CD4-positive, alpha-beta T cell treated with Interferon alpha-2 for 1 hour (primary cell): ENCODE data around the gene TTC5.

Experiments
- DNase-seq, 2 donors: peaks; one replicate each; pipeline ENCODE4 v3.0.0-alpha.2; 2020 to 2022

The TTC5 gene, protein sequence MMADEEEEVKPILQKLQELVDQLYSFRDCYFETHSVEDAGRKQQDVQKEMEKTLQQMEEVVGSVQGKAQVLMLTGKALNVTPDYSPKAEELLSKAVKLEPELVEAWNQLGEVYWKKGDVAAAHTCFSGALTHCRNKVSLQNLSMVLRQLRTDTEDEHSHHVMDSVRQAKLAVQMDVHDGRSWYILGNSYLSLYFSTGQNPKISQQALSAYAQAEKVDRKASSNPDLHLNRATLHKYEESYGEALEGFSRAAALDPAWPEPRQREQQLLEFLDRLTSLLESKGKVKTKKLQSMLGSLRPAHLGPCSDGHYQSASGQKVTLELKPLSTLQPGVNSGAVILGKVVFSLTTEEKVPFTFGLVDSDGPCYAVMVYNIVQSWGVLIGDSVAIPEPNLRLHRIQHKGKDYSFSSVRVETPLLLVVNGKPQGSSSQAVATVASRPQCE

GRCh38 chr14:20305265-20306078, at the start of gene TTC5:
Gene TTC5 (minus strand): TSS chr14:20305951. CDS start chr14:20305937, 14 bp downstream.
- DNase-seq, result peak; percentile 86 to 93

- DNase-seq, result no peak
These were observed 45.1 kb upstream of the TTC5 start for GRCh38 chr14:20350860-20351259.

DNA sequence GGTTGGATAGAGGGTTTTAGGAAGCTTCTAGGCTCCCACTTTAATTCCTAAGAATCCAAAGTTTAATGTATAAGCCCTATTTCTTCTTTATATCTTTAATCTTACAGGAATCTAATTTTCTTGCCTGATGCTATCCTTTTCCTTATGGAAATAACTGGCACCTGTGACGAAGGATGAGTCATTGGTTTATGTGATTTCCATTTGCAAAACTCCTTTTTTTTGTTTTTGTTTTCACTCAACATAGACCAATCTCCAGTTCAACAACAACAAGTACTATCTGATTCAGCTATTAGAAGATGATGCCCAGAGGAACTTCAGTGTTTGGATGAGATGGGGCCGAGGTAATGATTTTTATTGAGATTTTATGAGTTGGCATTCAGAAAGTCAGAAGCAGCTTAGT, 44.5 kb upstream of the TTC5 start:
- no peak for DNase-seq

DNA sequence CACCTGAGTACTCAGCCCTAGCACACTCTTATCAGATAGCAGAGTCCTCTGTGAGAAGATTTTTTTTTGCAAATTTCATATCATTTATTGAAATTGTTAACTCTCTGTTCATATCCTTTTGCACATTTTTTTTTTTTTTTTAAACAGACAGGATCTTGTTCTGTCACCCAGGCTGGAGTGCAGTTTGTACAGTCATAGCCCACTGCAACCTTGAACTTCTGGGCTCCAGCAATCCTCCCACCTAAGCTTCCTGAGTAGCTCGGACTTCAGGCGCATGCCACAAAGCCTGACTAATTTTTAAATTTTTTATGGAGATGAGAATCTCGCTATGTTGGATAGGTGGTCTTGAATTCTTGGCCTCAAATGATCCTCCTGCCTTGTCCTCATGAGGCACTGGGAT, 42.0 kb upstream of the TTC5 start:
- no peak for DNase-seq

- DNase-seq, result no peak
These were observed 41.0 kb upstream of the TTC5 start for GRCh38 chr14:20346713-20347112.

- no peak for DNase-seq
These were observed 39.6 kb upstream of the TTC5 start for GRCh38 chr14:20345366-20345765.

GRCh38 chr14:20343862-20344220, 38.1 kb upstream of the TTC5 start:
- DNase-seq, result no peak

DNA sequence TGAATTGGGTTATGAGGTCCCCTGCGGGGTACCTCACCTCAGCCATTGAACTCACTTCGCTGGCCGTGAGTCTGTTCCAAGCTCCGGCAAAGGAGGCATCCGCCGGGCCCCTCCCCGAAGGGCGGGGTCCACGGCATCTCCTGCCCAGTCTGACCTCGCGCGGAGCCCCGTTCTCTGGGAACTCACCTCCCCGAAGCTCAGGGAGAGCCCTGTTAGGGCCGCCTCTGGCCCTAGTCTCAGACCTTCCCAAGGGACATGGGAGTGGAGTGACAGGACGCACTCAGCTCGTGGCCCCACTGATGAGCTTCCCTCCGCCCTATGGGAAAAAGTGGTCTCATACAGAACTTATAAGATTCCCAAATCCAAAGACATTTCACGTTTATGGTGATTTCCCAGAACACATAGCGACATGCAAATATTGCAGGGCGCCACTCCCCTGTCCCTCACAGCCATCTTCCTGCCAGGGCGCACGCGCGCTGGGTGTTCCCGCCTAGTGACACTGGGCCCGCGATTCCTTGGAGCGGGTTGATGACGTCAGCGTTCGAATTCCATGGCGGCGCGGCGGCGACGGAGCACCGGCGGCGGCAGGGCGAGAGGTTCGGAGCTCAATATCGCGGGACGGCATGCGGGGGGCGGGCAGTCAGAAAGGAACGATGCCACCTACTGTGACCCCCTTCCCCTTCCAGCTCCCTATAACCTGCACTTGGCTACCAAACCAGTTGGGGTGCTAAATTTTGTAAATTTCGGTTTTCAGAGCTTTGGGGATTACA, 37.5 kb upstream of the TTC5 start, which contains the start of gene PARP2:
TSS of gene PARP2 (plus strand) at position 544 of the 770 bp plus-strand sequence. CDS start at position 551, 7 bp downstream.
- DNase-seq, result peak; percentile 94 to 97

GRCh38 chr14:20341646-20342045, 35.9 kb upstream of the TTC5 start:
- DNase-seq, result no peak

DNA sequence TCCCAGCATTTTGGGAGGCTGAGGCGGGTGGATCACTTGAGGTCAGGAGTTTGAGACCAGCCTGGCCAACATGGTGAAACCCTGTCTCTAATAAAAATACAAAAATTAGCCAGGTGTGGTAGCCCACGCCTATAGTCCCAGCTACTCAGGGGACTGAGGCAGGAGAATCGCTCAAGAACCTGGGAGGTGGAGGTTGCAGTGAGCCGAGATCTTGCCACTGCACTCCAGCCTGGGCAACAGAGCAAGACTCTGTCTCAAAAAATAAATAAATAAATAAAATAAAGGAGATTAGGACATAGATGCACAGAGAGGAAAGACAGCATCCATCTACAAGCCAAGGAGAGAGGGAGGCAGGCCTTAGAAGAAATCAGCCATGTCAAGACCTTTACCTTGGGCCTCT, 35.3 kb upstream of the TTC5 start:
- DNase-seq, result peak in 1 of 2 donors; percentile 22

- no peak for DNase-seq
These were observed 28.3 kb upstream of the TTC5 start for GRCh38 chr14:20334017-20334416.

DNA sequence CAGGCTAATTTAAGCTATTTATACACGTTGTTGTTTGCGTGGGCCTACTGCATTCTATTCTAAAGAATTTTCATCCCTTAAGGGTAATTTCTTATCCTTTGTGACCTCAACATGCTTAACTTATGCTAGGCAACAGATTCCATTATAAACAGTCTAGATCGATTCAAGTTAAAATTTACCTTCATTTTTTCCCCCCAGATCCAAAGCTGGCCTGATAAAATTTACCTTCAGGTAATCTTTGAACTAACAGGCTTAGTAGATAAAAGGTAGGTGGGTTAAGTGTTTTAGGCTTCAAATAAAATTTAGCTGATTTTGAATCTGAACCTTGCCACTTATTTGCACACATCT, 27.7 kb upstream of the TTC5 start:
- no peak for DNase-seq

DNA sequence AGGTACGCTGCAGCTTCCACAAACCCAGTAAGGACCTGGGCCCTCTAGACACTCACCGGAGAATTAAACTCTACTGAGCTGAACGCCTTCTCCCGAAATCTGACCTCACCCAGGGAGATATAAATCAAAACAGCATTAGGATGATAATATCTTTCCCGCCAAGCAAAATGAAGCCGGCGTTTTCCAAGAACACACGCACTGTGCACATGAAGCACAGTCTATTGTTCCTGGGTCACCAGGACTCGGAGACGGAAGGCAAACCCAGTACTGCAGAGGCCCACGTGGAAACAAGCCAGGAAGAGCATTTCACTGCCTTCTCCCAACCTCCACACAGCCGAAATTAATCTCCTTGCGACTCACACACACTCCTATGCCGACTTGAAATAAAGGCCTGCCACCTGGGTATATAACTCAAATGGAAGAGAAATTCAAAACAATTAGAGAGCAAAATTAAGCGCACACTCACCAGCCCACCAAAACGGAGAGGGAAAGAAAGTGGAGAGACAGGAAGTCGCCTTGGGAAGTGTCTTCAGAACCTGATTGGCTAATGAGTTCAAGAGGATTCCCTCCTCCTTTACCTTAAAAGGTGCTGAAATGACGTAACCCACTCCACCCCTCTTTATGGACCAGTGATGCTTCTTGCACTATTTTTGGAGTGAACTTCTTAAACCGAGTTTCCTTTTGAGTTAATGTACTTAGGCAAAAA, 27.2 kb upstream of the TTC5 start, which contains the start of gene CCNB1IP1:
TSS of gene CCNB1IP1 (minus strand) at position 492 of the 706 bp plus-strand sequence. CDS start 16,756 bp downstream, outside the sequence.
- DNase-seq, result peak; percentile 57 to 84

- no peak for DNase-seq
These were observed 26.7 kb upstream of the TTC5 start for GRCh38 chr14:20332431-20332787.

DNA sequence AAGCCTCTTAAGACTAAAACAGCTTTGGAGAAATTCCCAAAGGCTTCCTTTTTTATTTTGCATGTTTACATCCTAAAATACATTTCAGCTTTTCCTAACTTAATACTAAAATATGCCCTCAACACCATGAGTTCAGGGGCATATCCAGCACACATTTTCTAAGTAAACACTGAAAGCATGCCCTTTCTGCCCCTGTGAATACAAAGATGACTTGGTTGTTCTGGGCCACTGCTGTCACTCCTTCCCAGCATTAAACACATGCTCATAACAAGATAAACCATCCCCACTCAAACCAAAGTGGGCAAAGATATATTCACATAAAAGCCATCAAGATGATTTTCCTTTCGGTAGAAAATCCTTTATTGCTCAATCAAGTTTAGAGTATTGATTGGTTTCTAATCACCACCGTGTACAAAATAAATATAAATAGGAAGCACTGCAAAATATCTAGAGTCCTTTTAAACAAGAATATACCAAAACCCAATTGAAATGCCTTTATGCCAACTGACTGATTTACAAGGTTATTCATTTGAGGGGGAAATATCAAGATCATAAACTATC, 25.4 kb upstream of the TTC5 start:
- no peak for DNase-seq

DNA sequence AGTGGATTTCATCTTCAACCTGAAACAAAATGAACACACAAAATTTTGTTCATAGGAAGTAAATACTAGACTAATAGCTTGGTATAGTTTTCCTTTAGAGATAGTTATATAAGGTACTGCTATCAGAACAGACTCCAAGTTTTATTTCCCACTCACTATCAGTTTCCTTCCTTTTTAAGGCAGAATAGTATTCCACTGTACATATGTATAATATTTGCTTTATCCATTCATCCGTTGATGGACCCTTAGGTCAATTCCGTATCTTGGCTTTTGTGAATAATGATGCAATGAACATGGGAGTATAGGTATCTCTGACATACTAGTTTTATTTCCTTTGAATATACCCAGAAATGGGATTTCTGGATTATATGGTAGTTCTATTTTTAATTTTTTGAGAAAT, 23.6 kb upstream of the TTC5 start:
- DNase-seq, result no peak

GRCh38 chr14:20328705-20329104, 23.0 kb upstream of the TTC5 start:
- no peak for DNase-seq

GRCh38 chr14:20327005-20327869, 21.5 kb upstream of the TTC5 start:
- peak; percentile 27 to 80 for DNase-seq

- DNase-seq, result no peak
These were observed 12.0 kb upstream of the TTC5 start for GRCh38 chr14:20317720-20318119.

- DNase-seq, result no peak
These were observed 8.3 kb upstream of the TTC5 start for GRCh38 chr14:20314026-20314425.

- no peak for DNase-seq
These were observed 300 bp upstream of the TTC5 start for GRCh38 chr14:20306079-20306423.
